GM21526 (cell line): ENCODE results near the gene TMEM229B.

ENCODE experiments used
- ATAC-seq: cut with Tn5 transposase; IDR thresholded peaks from one replicate; pipeline ENCODE4 v1.9.1; 2021; ENCODE audit warnings: moderate library complexity; ENCODE audit not compliant: unreplicated experiment, low FRiP score

TMEM229B gene

DNA sequence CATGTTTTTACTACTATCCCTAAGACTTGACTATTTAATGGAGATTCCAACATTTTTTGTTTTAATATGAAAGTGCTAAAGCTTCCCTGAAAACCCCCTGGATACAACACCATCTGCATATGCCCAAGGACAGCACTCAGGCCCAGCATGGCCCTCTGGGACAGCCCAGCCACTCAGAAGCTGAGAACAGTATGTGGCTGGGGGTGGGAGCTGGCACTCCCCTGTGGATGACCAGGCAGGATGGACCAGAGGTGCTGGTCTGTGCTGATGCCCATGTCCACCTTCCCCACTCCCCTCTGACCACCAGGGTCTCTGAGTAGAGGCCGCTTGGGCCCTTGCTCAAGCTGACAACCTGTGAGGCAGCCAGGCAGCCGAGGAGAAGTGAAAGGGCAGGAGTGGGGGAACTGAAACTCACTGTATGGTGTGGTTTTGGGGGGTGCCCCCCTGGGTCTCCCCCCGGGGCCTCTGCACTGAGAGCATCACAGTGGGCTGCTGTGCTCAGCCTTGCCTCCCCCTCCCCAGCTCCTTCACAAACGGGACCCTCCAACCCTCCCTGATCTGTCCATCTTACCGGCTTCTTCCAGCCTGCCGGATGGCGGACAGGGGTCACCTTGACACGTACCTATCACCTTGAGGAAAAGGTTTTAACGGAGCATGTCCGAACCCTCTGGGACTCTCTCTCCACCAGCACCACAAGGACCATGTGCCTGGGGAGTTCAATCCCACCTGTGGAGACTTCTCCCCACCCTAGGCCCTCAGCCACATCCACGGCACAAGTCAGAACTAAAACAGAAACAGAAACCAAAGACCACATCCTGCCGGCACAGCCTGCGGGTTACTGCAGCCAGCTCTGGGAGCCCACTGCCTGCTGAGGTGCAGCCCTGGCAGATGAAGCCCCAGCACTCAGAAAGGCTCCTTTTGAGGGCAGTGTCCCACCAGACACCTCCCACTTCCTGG lies at the start of gene TMEM229B:
TMEM229B (minus strand) TSS at position 785 of the 957 bp plus-strand sequence. CDS start 14,798 bp downstream, outside the sequence.
- peak; percentile 92 for ATAC-seq

DNA sequence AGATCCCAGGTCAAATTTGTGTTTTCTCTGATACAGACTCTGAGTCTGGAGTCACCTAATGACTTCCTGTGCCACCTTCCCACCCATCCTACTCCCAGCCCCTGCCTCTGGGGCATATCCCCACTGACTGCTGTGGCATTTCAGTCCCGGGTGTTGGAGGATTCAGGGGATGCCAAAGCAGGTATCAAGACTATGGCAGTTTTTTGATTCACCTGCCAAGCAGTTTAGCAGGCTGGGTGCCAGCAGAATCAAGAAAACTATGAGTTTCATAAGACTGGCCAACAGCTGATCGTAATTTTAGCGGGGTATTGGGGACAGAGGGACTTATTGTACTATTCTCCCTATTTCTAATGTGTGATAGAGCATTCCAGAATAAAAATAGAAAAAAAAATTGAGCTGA lies 49.2 kb upstream of the TMEM229B start:
- ATAC-seq: no peak

DNA sequence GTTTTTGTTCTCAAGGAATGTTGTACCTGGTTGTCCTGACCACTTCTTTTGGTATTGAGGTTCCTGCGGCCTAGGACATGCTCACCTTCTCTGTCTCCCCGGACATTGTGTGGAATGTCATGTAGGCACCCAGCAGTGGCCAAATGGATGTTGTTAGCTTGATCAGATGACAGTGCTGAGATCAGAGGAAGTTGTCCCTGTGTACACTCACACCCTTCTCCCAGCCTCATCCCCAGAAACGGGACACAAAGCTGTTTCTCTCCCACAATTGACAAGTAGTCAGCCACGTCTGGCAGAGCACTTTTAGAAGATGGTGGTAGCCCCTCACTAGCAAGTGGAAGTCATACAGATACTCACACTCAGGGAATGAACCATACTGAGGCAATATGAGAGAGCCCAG lies 47.6 kb upstream of the TMEM229B start:
- ATAC-seq: no peak

DNA sequence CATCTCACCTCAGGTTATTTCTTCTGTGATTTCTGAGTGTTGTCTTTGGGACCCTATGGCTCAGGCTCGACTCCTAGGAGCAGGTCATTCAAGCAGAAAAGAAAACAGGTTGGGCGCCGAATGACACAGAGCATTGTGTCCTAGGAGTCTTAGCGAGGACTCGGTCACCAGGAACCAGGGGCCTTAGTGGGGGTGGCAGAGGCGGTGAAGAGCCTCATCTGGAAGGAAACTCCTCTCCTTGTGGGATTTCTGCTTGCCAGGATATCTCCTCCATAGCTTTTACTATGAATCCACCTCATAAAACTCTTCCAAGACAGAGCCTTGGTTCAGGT lies 45.2 kb upstream of the TMEM229B start:
- no peak for ATAC-seq

DNA sequence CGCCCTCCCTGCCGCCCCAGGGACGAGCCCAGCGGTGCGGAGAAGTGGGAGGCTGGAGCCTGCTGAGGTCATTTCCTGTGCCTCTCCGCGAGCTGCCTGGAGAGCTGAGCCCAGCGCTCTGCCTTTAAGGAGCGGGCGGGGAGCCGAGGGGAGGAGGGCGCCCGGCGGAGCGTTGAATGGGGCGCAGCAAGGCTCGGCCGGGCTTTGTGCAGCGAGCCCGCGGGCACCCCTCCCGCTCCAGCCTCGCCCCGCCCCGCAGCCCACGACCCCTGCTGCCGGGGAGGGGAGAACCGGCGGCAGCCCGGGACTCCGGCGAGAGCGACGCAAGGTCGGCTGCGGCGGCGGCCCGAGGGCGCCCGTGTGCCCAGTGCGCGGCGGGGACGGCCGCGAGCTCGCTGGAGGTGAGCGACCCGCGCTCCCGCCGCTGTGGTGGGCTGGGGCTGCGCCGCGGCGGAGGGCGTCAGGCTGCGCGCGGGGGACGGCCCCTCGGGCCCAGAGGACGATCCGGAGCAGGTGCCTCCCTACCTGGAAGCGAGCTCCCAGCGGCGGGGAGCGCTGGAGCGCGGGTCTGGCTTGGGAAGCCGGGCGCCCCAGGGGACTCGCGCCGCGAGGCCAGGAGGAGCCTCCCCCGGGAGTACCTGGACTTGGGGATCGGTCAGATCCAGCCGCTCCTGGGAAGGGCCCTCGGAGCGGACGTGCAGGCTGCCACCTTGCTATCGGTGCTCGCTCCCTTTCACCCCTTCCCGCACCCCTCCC lies 44.7 kb upstream of the TMEM229B start, which contains the start of gene PLEKHH1:
PLEKHH1 (plus strand) TSS at position 293 of the 756 bp plus-strand sequence. CDS start 8,578 bp downstream, outside the sequence.
- ATAC-seq: peak; percentile 55

DNA sequence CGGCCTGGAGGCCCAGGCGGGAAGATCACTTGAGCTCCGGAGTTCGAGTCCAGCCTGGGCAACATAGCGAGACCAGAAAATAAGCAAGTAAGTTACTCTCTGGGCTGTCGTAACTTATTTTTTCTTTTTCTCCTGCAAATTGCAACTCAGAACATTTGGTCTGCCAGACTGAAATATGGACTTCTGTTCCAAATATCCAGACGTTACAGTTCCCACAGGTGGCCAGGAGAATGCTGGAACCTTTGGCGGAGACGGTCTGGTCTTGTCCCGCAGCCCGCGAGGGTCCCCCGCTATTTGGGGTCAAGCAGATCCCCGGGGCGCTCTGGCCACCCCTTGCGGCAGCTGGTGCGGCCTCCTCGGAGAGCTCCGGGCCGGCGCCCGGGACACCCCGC lies 44.1 kb upstream of the TMEM229B start:
- ATAC-seq: no peak

DNA sequence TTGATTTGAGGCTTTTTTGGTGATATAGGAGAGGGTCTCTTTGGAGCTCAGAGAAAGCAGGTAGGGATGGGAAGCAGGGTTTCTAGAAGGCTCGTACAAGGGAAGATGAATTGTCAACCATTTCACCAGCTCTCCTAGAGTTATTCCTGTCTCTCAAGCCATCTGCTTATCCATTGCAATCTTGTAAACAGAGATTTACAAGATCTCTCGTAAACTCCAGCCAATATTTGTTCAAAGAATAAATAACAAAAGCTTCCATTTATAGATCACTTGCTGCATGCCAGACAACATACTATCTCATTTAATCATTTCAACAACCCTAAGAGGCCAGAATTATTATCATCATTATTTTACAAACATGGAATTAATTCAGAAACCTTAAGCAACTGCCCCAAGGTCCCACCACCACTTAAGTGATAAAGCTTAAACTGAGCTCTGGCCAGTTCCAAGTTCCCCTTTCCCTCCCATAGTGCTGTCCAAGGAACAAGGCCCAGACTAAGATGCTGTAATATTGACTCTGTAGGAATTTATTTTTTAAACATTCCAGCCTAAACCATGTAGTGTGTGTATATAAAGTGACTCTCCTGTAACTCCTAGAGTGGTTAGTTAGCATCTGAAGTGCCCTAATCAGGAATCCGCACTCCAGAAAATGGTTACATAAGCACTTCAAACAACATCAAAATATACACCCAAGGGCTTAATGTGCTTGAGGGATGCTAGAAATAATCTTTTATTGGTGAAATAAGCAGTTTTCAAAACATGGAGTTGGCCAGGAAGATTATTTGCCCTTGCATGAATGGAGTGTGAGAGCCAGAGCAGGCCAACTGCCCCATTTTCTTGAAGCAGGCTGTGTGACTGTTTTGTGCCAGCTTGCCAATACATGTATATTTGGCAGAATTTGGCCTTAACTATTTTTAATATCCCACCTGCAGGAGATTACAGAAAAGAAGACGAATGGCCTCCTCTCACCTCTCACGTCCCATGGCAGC lies 41.7 kb upstream of the TMEM229B start:
- no peak for ATAC-seq

DNA sequence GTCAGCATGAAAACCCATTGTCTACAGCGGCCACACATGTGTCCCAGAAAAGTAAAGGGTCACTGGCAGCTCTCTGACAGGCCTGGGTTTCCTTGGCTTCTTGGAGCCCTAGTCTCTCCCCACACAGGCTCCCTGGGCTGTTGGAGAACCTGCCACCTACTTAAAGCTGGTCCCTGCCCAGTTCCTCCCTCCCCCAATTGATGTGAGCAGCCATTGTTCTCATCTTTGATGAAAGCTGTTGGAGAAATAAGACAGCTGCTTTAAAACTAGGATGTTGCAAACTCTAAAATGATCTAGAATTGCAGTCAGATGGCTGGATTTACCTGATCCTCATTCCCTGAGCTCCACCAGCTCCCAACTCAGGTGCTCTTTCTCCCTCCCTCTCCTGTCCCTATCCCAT lies 39.8 kb upstream of the TMEM229B start:
- ATAC-seq: no peak

DNA sequence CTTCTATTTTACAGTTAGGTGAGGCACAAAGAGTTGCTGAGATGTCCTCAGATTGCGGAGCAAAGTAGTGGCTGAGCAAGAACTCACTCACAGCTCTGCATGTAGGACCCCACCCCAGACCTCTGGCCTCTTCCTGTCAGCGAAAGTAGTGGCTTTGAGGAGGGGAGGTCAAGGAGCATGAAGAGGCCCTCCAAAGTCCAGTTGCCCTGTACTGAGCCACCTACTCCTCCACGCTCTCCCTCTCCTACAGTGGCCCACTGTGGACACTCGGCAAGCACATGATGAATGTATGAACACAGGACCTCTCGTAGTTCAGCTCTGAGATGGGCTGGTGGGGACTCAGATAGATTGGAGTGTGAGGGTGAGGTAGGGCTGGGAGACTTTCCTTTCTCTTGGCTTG lies 39.2 kb upstream of the TMEM229B start:
- no peak for ATAC-seq

DNA sequence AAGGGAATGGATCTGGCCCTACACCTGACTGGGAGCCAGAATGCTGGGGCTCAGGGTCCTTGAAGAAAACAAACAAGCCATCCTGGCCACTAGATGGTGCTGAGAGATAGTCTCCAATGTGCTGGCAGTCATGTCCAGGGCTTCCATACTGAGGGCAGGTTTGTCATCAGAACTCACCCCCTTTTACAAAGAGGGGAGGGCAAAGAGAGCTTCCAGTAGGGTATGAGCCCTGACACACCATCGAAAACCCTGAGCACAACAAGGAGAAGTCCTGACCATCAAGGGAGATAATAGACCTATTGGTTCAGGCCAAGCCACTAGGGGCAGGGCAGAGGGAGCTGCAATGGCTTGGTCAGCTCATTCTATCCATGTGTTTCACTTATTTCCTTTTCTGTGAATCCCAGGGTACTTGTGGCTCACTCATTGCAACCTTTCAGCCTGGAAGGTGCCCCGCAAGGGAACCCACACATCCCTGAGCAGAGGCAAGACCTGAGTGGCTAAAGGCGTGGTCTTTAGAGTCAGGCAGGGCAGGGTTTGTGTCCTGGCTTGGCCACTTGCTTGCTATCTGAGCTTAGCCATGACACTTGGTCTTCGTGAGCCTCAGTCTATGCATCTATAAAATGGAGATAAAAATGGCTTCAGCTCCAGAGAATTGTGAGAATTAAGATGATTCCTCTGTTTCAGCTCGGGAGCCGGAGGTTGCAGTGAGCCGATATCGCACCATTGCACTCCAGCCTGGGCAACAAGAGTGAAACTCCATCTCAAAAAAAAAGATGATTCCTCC lies 38.3 kb upstream of the TMEM229B start:
- no peak for ATAC-seq

DNA sequence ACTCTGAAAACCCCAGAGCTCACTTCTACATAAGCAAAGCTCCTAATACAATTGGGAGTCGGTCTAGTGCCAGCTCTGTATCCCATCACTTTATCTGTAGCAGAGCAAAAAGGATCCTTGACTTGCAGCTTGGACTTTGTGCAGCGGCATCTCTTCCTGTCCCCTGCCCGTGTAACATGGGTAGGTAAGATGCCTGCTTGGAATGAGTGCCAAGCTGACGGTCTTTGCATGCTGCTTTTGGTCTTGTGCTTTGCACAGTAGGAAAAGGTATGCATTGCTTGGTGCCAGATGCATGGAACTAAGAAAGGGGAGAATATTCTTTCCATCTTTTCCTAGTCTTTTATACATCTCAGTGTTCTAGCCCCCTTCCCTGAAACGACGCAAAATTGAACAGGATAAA lies 37.7 kb upstream of the TMEM229B start:
- no peak for ATAC-seq

DNA sequence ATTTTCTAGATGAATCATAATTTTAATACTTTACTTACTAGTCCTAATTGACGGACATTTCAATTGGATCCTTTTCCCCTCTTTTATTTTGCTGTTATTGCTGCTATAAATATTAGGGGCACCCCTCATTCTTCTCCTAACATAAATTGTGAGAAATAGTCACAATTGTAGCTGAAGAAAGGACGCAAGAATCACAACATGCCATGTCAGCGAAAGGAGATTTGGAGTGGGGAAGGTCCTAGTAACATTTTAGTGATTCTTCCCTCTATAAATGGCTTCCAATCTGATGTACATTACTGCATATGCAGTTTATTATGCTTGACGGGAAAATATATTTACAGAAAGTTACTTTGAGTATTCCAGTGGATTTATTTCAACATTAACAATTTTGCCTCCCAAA lies 36.9 kb upstream of the TMEM229B start:
- ATAC-seq: no peak

DNA sequence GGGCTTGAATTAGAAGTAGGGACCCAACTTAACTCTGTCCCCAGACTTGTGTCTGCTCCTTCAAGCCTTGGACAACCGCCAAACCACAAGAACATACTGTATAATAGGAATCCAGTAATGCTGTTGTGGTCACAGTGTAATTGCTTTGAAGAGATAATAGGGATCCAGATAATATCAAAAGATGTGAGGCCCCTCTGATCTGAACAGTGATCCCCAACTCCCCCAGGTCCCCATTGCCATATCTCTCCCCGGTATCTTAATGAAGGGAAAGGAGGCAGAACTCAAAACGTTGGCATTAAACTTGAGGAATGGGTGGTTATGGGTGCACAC lies 36.1 kb upstream of the TMEM229B start:
- ATAC-seq: no peak

DNA sequence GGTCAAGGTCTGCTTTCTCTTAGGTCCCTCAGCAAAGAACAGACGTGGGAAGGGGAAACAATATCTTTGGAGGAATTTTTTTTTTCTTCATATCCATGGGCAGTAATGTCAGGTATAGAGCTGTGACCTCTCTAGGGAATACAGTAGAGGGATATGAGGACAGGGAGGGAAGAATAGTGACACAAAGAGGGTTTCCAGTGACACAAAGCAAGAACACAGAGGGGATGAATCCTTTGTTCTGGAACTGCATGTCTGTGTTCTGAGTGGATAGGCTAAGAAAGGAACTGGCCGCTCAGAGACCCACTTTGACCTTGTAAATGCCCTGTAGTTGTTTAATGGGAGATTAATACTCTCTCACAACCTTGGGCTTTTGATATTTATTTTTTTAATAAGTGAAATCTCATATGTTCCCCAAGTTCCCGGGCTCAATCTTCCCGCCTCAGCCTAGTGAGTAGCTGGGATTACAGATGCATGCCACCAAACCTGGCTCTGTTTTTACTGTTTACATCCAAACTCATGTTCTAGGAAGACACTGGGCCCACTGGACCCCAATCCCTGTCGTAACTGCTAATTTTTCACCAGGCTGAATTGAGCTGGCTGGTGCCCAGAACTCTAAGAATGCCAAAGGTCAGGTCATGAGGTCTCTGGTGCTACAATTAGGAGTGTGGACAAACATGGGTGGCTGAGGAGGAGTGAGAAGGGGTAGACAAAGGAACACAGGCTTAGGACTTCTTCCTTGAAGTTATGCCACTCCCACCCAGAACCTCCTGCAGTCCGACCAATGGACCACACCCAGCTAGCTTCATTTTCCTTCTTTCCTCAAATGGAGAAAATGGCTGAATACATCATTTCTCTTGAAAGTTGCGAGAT lies 35.5 kb upstream of the TMEM229B start:
- ATAC-seq: no peak

DNA sequence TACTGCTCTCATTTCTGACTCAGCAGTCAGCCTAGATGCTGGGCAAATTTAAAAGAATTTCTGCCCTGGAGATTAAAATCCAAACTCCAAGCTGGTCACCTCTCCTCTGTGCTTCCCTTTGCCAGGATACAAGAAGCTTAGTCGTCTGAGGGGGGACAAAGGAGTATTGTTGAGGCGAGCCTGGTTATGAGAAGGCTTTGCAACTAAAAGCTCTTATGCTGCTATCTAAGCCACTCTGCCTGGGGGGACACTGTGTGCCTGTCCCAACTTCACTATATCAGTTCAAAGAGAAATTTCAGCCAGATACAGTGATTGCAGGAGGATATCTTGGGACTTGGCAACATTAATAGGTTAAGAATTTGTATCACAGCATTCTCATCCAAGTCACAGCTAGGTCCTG lies 33.7 kb upstream of the TMEM229B start:
- no peak for ATAC-seq

DNA sequence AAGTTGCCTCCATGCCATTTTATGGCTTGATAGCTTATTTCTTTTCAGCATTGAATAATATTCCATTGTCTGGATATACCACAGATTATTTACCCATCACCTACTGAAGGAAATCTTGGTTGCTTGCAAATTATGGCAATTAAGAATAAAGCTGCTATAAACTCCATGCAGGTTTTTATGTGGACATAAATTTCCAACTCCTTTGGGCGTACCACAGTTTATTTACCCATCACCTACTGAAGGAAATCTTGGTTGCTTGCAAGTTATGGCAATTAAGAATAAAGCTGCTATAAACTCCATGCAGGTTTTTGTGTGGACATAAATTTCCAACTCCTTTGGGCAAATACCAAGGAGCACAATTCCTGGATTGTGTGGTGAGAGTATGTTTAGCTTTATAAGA lies 32.0 kb upstream of the TMEM229B start:
- ATAC-seq: no peak

DNA sequence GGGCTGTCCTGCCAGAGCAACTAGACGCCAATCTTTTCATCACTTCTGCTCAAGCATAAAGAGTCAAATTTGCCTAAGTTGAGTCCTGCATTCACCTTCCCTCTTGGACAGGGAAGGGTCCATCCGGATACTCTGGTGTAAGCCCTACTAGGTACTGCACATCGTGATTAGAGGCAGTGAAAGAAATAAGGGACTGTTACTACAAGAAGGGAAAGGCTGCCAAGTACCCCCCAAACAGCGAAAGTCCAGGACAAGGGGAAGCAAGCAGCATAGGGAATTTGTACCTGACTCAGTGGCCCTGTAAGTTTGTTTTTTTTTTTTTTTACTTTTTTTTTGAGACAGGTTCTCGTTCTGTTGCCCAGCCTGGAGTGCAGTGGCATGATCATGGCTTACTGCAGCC lies 30.9 kb upstream of the TMEM229B start:
- no peak for ATAC-seq

DNA sequence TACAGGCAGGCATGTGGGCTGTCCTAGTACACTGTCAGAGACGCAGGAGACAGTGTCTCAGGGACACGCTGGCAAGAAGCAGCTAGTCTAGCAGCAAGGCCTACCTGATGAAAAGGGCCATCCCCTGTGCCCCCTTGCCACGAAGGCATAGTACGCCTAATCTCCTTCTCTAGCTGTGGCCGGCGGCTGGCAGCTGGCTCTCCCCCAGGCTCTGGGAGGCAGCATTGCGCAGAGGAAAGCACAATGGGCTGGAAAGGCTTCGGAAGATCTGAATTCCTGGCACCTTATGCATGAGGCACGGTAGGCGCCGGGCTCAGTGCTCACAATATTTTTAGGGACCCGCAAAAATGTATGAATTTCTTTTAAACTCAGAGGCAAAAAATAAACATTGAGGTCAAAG lies 28.6 kb upstream of the TMEM229B start:
- ATAC-seq: no peak

DNA sequence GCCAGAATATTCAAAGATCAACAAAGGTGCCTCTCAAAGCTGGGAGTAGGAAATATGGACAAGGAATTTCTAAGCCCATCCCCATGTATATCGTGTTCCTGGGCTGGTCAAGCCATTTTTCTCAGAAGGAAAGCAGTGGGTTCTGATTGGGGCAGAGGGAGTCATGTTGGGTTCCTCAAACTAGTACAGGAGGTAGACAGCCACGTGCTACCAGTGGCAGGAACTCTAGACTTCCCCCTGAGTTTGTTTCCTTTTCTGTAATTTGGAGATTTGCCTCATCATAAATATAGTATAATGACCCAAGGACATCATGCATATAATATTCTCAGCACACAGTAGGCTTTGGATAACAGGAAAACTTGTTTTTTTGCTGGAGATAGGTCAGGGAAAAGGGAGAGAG lies 28.2 kb upstream of the TMEM229B start:
- no peak for ATAC-seq
